IMR-90 (cell line): ENCODE data around the gene BET1. TPM values are rescaled to one million over a fixed set of nuclear protein-coding genes. Genes with fewer than 3 reads are reported as not detected.

Experiments
- ATAC-seq: fragments of 200-7000 bp; cut with Tn5 transposase; 2 replicates; pipeline ENCODE4 v1.9.1; 2020; ENCODE audit warnings: low read depth, mild to moderate bottlenecking, moderate library complexity
- BruUV-seq: library from RNA; stranded (reverse); fragments of 400-500 nt; replicated peaks from 2 replicates; lab custom pipeline; 2021; lab: Mats Ljungman, UMichigan
- CTCF ChIA-PET: fragments of 300-600 bp; formaldehyde crosslinking; extraction: SDS; loops from one replicate; lab custom pipeline; 2021; ENCODE audit warnings: antibody characterized with exemption; lab: Yijun Ruan, JAX
- POLR2A ChIA-PET: fragments of 300-600 bp; sonication (Branson Sonifier 250); formaldehyde crosslinking; loops from one replicate; lab custom pipeline; 2022; ENCODE audit warnings: antibody characterized with exemption; ENCODE audit not compliant: unreplicated experiment; lab: Charles Lee
- DNase-seq: peaks from one replicate; pipeline ENCODE4 v3.0.0; 2013
- H2AFZ ChIP-seq: replicated peaks from 2 replicates; pipeline ENCODE3; 2013; ENCODE audit warnings: low read length, mild to moderate bottlenecking; ENCODE audit not compliant: poor library complexity
- H2AK5ac ChIP-seq: 2 replicates; pipeline ENCODE4 v1.6.1; 2013; ENCODE audit warnings: low read depth, low read length, inconsistent platforms
- H2AK9ac ChIP-seq: replicated peaks from 2 replicates; pipeline ENCODE3; 2013; ENCODE audit warnings: mild to moderate bottlenecking, low read depth, low read length, moderate library complexity; ENCODE audit not compliant: poor library complexity
- H2BK120ac ChIP-seq: 2 replicates; pipeline ENCODE4 v1.6.1; 2013; ENCODE audit warnings: low read depth, low read length, inconsistent platforms
- H2BK15ac ChIP-seq: 3 replicates; pipeline ENCODE4 v1.6.1; 2013; ENCODE audit warnings: low read depth, low read length, inconsistent platforms
- H2BK20ac ChIP-seq: 2 replicates; pipeline ENCODE4 v1.6.1; 2013; ENCODE audit warnings: low read depth, mild to moderate bottlenecking, inconsistent platforms, low read length, moderate library complexity
- H2BK5ac ChIP-seq: 2 replicates; pipeline ENCODE4 v1.6.1; 2013; ENCODE audit warnings: mild to moderate bottlenecking, low read depth, low read length, inconsistent platforms; ENCODE audit not compliant: poor library complexity, severe bottlenecking
- H3K14ac ChIP-seq: replicated peaks from 2 replicates; pipeline ENCODE4 v1.6.1; 2013; ENCODE audit warnings: low read depth, low read length, inconsistent platforms
- H3K18ac ChIP-seq: 2 replicates; pipeline ENCODE4 v1.6.1; 2013; ENCODE audit warnings: low read depth, low read length, control low read depth
- H3K23ac ChIP-seq: 2 replicates; pipeline ENCODE4 v1.6.1; 2013; ENCODE audit warnings: low read depth, low read length, inconsistent platforms
- H3K27ac ChIP-seq: 2 replicates; pipeline ENCODE4 v1.5.1; 2013; ENCODE audit warnings: mild to moderate bottlenecking, control low read depth, low read length; ENCODE audit not compliant: insufficient read depth
- H3K27me3 ChIP-seq: 2 replicates; pipeline ENCODE4 v1.6.1; 2013; ENCODE audit warnings: low read length; ENCODE audit not compliant: control insufficient read depth, insufficient read depth
- H3K36me3 ChIP-seq: 2 replicates; pipeline ENCODE4 v1.6.1; 2013; ENCODE audit warnings: low read length, mixed read lengths; ENCODE audit not compliant: control insufficient read depth, insufficient read depth
- H3K4ac ChIP-seq: 2 replicates; pipeline ENCODE4 v1.6.1; 2013; ENCODE audit warnings: low read depth, low read length, inconsistent platforms
- H3K4me1 ChIP-seq: 2 replicates; pipeline ENCODE4 v1.6.1; 2013; ENCODE audit warnings: low read length, mixed read lengths; ENCODE audit not compliant: control insufficient read depth, insufficient read depth
- H3K4me2 ChIP-seq: 2 replicates; pipeline ENCODE4 v1.6.1; 2013; ENCODE audit warnings: low read depth, mild to moderate bottlenecking, control low read depth, low read length, moderate library complexity
- H3K4me3 ChIP-seq: 2 replicates; pipeline ENCODE4 v1.5.1; 2013; ENCODE audit warnings: low read depth, mild to moderate bottlenecking, control low read depth, low read length, moderate library complexity; ENCODE audit not compliant: insufficient read depth
- H3K56ac ChIP-seq: 2 replicates; pipeline ENCODE4 v1.6.1; 2013; ENCODE audit warnings: low read length, inconsistent platforms; ENCODE audit not compliant: insufficient read depth; ENCODE audit errors: extremely low read depth
- H3K79me1 ChIP-seq, 2 experiments: 2 replicates each; pipeline ENCODE4 v1.6.1; 2013; ENCODE audit warnings: low read length in 2 of 2, inconsistent platforms in 1 of 2, low read depth in 1 of 2
- H3K9ac ChIP-seq: 2 replicates; pipeline ENCODE4 v1.6.1; 2013; ENCODE audit warnings: low read depth, low read length, control low read depth
- H3K9me1 ChIP-seq: 2 replicates; pipeline ENCODE4 v1.6.1; 2013; ENCODE audit warnings: low read length, inconsistent platforms; ENCODE audit not compliant: insufficient read depth
- H3K9me3 ChIP-seq: 2 replicates; pipeline ENCODE4 v1.6.1; 2013; ENCODE audit warnings: low read length; ENCODE audit not compliant: control insufficient read depth, insufficient read depth
- H4K20me1 ChIP-seq: 2 replicates; pipeline ENCODE4 v1.6.1; 2013; ENCODE audit warnings: low read length, inconsistent platforms; ENCODE audit not compliant: insufficient read depth
- H4K5ac ChIP-seq: 2 replicates; pipeline ENCODE4 v1.6.1; 2013; ENCODE audit warnings: mild to moderate bottlenecking, low read depth, low read length, control low read depth
- H4K8ac ChIP-seq, 2 experiments: 2 replicates each; pipeline ENCODE4 v1.6.1; 2013; ENCODE audit warnings: low read depth in 2 of 2, low read length in 2 of 2, control low read depth in 1 of 2, inconsistent platforms in 1 of 2
- H4K91ac ChIP-seq: 2 replicates; pipeline ENCODE4 v1.6.1; 2013; ENCODE audit warnings: low read depth, low read length, inconsistent platforms; ENCODE audit not compliant: insufficient read depth
- BHLHE40 ChIP-seq: fragments of 150-350 bp; IDR thresholded peaks from 2 replicates; pipeline ENCODE4 v1.6.1; 2016; ENCODE audit warnings: mild to moderate bottlenecking, low read depth, low read length
- CEBPB ChIP-seq: IDR thresholded peaks from 2 replicates; pipeline ENCODE4 v1.6.1; 2012; ENCODE audit warnings: low read depth, low read length, improper control_type of control experiment
- CHD1 ChIP-seq: IDR thresholded peaks from 2 replicates; pipeline ENCODE4 v1.6.1; 2012; ENCODE audit warnings: low read depth, low read length, improper control_type of control experiment
- CTCF ChIP-seq: conservative IDR thresholded peaks from 2 replicates; pipeline ENCODE4 v1.5.1; 2012; ENCODE audit warnings: mild to moderate bottlenecking, low read depth, low read length, improper control_type of control experiment
- ELK1 ChIP-seq: fragments of 150-350 bp; IDR thresholded peaks from 2 replicates; pipeline ENCODE4 v1.6.1; 2016; ENCODE audit warnings: low read depth, mild to moderate bottlenecking, low read length, moderate library complexity, borderline replicate concordance
- FOS ChIP-seq: fragments of 150-350 bp; IDR thresholded peaks from 2 replicates; pipeline ENCODE4 v1.6.1; 2016; ENCODE audit warnings: low read depth, low read length
- MAFK ChIP-seq: IDR thresholded peaks from 2 replicates; pipeline ENCODE4 v1.6.1; 2012; ENCODE audit warnings: low read depth, low read length, improper control_type of control experiment
- MAZ ChIP-seq: IDR thresholded peaks from 2 replicates; pipeline ENCODE4 v1.6.1; 2012; ENCODE audit warnings: low read depth, mild to moderate bottlenecking, low read length, improper control_type of control experiment, moderate library complexity, borderline replicate concordance
- MXI1 ChIP-seq: IDR thresholded peaks from 2 replicates; pipeline ENCODE4 v1.6.1; 2012; ENCODE audit warnings: low read depth, mild to moderate bottlenecking, low read length, moderate library complexity, borderline replicate concordance
- NFE2L2 ChIP-seq: fragments of 150-350 bp; IDR thresholded peaks from 2 replicates; pipeline ENCODE4 v1.6.1; 2016; ENCODE audit warnings: low read depth, mild to moderate bottlenecking, low read length
- POLR2A ChIP-seq: IDR thresholded peaks from 2 replicates; pipeline ENCODE4 v1.6.1; 2012; ENCODE audit warnings: mild to moderate bottlenecking, low read depth, low read length
- RAD21 ChIP-seq: IDR thresholded peaks from 2 replicates; pipeline ENCODE4 v1.6.1; 2012; ENCODE audit warnings: low read length, improper control_type of control experiment
- RCOR1 ChIP-seq: IDR thresholded peaks from 2 replicates; pipeline ENCODE4 v1.6.1; 2012; ENCODE audit warnings: mild to moderate bottlenecking, low read length, improper control_type of control experiment; ENCODE audit not compliant: insufficient replicate concordance
- RFX5 ChIP-seq: IDR thresholded peaks from 2 replicates; pipeline ENCODE4 v1.8.0; 2012; ENCODE audit warnings: low read depth, mild to moderate bottlenecking, low read length, moderate library complexity
- SMC3 ChIP-seq: fragments of 150-350 bp; IDR thresholded peaks from 2 replicates; pipeline ENCODE4 v1.6.1; 2016; ENCODE audit warnings: low read depth, mild to moderate bottlenecking, antibody characterized with exemption, low read length, moderate library complexity
- USF2 ChIP-seq: fragments of 150-350 bp; IDR thresholded peaks from 2 replicates; pipeline ENCODE4 v1.6.1; 2017; ENCODE audit warnings: mild to moderate bottlenecking, antibody characterized with exemption, low read length, low read depth
- WGBS, 2 experiments: methylation state at CpG; one replicate each; pipeline versions ENCODE4 v1.1.5 to v1.1.7; 2013; ENCODE audit warnings: missing lambda C conversion rate in 2 of 2; ENCODE audit not compliant: insufficient read length in 1 of 2; ENCODE audit errors: extremely low coverage in 2 of 2; 5-methylcytosine and 5-hydroxymethylcytosine counted together
- dilution Hi-C: fragments of 300-500 bp; cut with HindIII; formaldehyde crosslinking; loops from one replicate; pipeline ENCODE4 v1.14.3; 2018; ENCODE audit warnings: low sequenced_read_pairs; ENCODE audit not compliant: unreplicated experiment
- in situ Hi-C: fragments of 300-500 bp; cut with MboI; formaldehyde crosslinking; loops from 3 replicates; pipeline ENCODE4 v1.14.3; 2019; ENCODE audit warnings: low sequenced_read_pairs, inconsistent platforms, mixed read lengths
- intact Hi-C: fragments of 100-400 bp; cut with micrococcal nuclease; formaldehyde crosslinking; loops from 2 replicates; pipeline ENCODE4 v1.10.0; 2022
- polyA plus RNA-seq, 3 experiments: library from polyadenylated mRNA; depleted of rRNA; stranded (reverse); fragments of >200 nt; gene quantifications; 2 replicates each; pipeline ENCODE4 v1.2.3, GENCODE V29; 2012; ENCODE audit warnings: low replicate concordance in 1 of 3
- total RNA-seq: library from RNA; depleted of rRNA; stranded (reverse); fragments of >200 nt; gene quantifications from 2 replicates; pipeline ENCODE4 v1.2.3, GENCODE V29; 2012

The BET1 gene
- total and polyA plus RNA-seq, 2 of the 4 experiments (the other 2 are of a cell fraction): 9.9 to 33.2 TPM

GRCh38 chr7:93973134-93973533 lies 31.0 kb downstream of the BET1 start:
- Histone ChIP-seq H3K14ac (no peak overlapping the region), H3K4ac (no peak overlapping the region), H2BK20ac (no peak overlapping the region), H2BK5ac (peak overlapping the region; percentile 67), H2AK5ac (no peak overlapping the region), H2BK15ac (no peak overlapping the region), H3K23ac (no peak overlapping the region), H2BK120ac (no peak overlapping the region), H3K9me3 (no peaks in the 10 kb centered on the region), H3K4me1 (peaks cover 1% of the 10 kb centered on the region; the same call in 1 of the 2 replicates), H4K20me1 (no peaks in the 10 kb centered on the region), H4K91ac (no peak overlapping the region), H3K27ac (no peak overlapping the region), H3K4me3 (no peak overlapping the region), H2AFZ (no peak overlapping the region), H3K79me1 (no peaks in the 10 kb centered on the region), H3K36me3 (no peaks in the 10 kb centered on the region), H3K18ac (no peak overlapping the region; the same call in 1 of the 2 replicates), H4K5ac (no peak overlapping the region; the same call in 1 of the 2 replicates), H3K9ac (no peak overlapping the region), H3K4me2 (no peak overlapping the region; the same call in 1 of the 2 replicates), H3K9me1 (no peaks in the 10 kb centered on the region), H4K8ac (no peak overlapping the region), H2AK9ac (no peak overlapping the region), H3K56ac (no peak overlapping the region), H3K27me3 (no peaks in the 10 kb centered on the region)
- in situ Hi-C loops (no loop called here), dilution Hi-C loops (no loop called here), intact Hi-C loops (no loop called here)
- ChIA-PET POLR2A (interaction anchor here (0.6 kb wide), 1 partner anchor 471 kb away, joined by 3 read pairs; no protein-coding TSS in a partner anchor), CTCF (no interaction called here)
- no CpG with 5 or more reads among the region's 1 CpG for WGBS, 2 experiments
- no TSS peak for BruUV-seq
- TF ChIP-seq MAFK (no peak), FOS (no peak), NFE2L2 (no peak; the same call in 1 of the 2 replicates), SMC3 (no peak), POLR2A (no peak), MAZ (no peak), RFX5 (no peak; the same call in 1 of the 2 replicates), CTCF (no peak), CHD1 (no peak), CEBPB (no peak), USF2 (no peak), RCOR1 (no peak), BHLHE40 (no peak), RAD21 (no peak), MXI1 (no peak), ELK1 (no peak)
- ATAC-seq: peak; percentile 96
- peak; percentile 70 for DNase-seq
